Left lung (tissue), 10 donors: ENCODE results near the gene NCBP2L. TPM values are rescaled to one million over a fixed set of nuclear protein-coding genes. Genes with fewer than 3 reads are reported as not detected.

Source experiments
- ATAC-seq: fragments of 200-7000 bp; cut with Tn5 transposase; one replicate; pipeline ENCODE4 v1.9.1; 2020; ENCODE audit warnings: moderate library complexity
- DNase-seq, 4 donors: peaks; one replicate each; pipeline ENCODE4 v3.0.0-alpha.2; 2013 to 2020
- H3K27ac ChIP-seq, 2 donors: fragments of 200-600 bp; sonication (generic) in 1 of 2; one replicate each; pipeline versions ENCODE4 v1.5.0 to v1.8.0; 2020 to 2021
- H3K27me3 ChIP-seq, 2 donors: fragments of 200-600 bp; sonication (generic) in 1 of 2; one replicate each; pipeline versions ENCODE4 v1.5.0 to v1.8.0; 2020 to 2021
- H3K36me3 ChIP-seq, 2 donors: fragments of 200-600 bp; sonication (generic) in 1 of 2; one replicate each; pipeline versions ENCODE4 v1.5.0 to v1.8.0; 2020 to 2021
- H3K4me1 ChIP-seq, 2 donors: fragments of 200-600 bp; one replicate each; pipeline ENCODE4 v1.8.0; 2021
- H3K4me3 ChIP-seq, 2 donors: fragments of 200-600 bp; sonication (generic) in 1 of 2; one replicate each; pipeline versions ENCODE4 v1.5.0 to v1.8.0; 2020 to 2021; ENCODE audit warnings: mild to moderate bottlenecking in 1 of 2
- H3K9me3 ChIP-seq, 2 donors: fragments of 200-600 bp; sonication (generic) in 1 of 2; one replicate each; pipeline versions ENCODE4 v1.5.0 to v1.8.0; 2020 to 2021
- CTCF ChIP-seq, 2 donors: fragments of 200-600 bp; sonication (generic) in 1 of 2; IDR thresholded peaks; one replicate each; pipeline versions ENCODE4 v1.5.0 to v1.8.0; 2021; ENCODE audit warnings: antibody characterized with exemption in 2 of 2
- intact Hi-C, 2 donors: fragments of 100-400 bp; cut with DNase I; formaldehyde crosslinking; loops; one replicate each; pipeline versions ENCODE4 v1.11.2 to v1.14.2; 2022
- polyA plus RNA-seq, 6 donors: library from polyadenylated mRNA; unstranded; fragments of 120-200 nt; gene quantifications; one replicate each; pipeline ENCODE4 v1.2.1, GENCODE V29; 2013; ENCODE audit not compliant: insufficient read length in 6 of 6
- total RNA-seq, 2 donors: library from RNA; stranded (reverse); fragmentation: NEBNext Ultra II Directional; extraction: Animal tissue kit (Norgen Biotek cat#: 25700); gene quantifications; one replicate each; pipeline ENCODE4 v1.2.1, GENCODE V29; 2021
- donor health status: DM: no; HTN: yes; CAD: no.
- donor health status: DM: no; HTN: no; CAD: no.

Gene NCBP2L
- total and polyA plus RNA-seq, 8 donors, result 0.14 to 0.38 (median 0.20) TPM; not detected in 3

GRCh38 chrX:107823042-107823441 is 45.5 kb downstream of the NCBP2L start:
- no peak overlapping the region for H3K27ac ChIP-seq
- H3K27me3 ChIP-seq, result peaks cover 6 to 28% of the 10 kb centered on the region in 2 donors
- no peaks in the 10 kb centered on the region for H3K4me1 ChIP-seq
- no peaks in the 10 kb centered on the region for H3K36me3 ChIP-seq
- TF ChIP-seq CTCF (IDR thresholded peaks at IDR 0.05), result no peak
- peaks cover 0 to 8% of the 10 kb centered on the region in 2 donors for H3K9me3 ChIP-seq
- DNase-seq (no peak), ATAC-seq (no peak)
- no peak overlapping the region for H3K4me3 ChIP-seq
- intact Hi-C loops, result no loop called here

GRCh38 chrX:107823456-107823855 is 45.9 kb downstream of the NCBP2L start:
- peak in 1 of 4 donors; percentile 54 for DNase-seq
- ATAC-seq, result no peak
- Histone ChIP-seq H3K36me3 (no peaks in the 10 kb centered on the region), H3K4me3 (no peak overlapping the region), H3K27ac (peak overlapping the region in 1 of 2 donors; percentile 18), H3K4me1 (no peaks in the 10 kb centered on the region), H3K27me3 (peaks cover 6 to 28% of the 10 kb centered on the region in 2 donors), H3K9me3 (peaks cover 0 to 8% of the 10 kb centered on the region in 2 donors)
- no peak for TF ChIP-seq CTCF (IDR thresholded peaks at IDR 0.05)
- intact Hi-C loops, result no loop called here

- Histone ChIP-seq H3K27me3 (peaks cover 6 to 28% of the 10 kb centered on the region in 2 donors), H3K36me3 (no peaks in the 10 kb centered on the region), H3K9me3 (no peaks in the 10 kb centered on the region), H3K4me3 (peak within 1 kb of the TSS; percentile 28 to 45), H3K4me1 (no peaks in the 10 kb centered on the region), H3K27ac (peak within 1 kb of the TSS; percentile 84 to 93)
- no peak for TF ChIP-seq CTCF (IDR thresholded peaks at IDR 0.05)
- peak; percentile 77 for ATAC-seq
- peak in 3 of 4 donors; percentile 54 to 70 (median 67) for DNase-seq
- intact Hi-C loops, result no loop called here
Measured at GRCh38 chrX:107825698-107826237, 48.2 kb downstream of the NCBP2L start, which contains the start of gene MID2. MID2 (plus strand) TSS chrX:107825866; CDS start chrX:107826427, 561 bp downstream.

- Histone ChIP-seq H3K4me3 (peak overlapping the region; percentile 28 to 45), H3K4me1 (no peaks in the 10 kb centered on the region), H3K27me3 (peaks cover 6 to 28% of the 10 kb centered on the region in 2 donors), H3K36me3 (no peaks in the 10 kb centered on the region), H3K9me3 (no peaks in the 10 kb centered on the region), H3K27ac (peak overlapping the region; percentile 84 to 93)
- DNase-seq (peak in 3 of 4 donors; percentile 44 to 77 (median 56)), ATAC-seq (peak; percentile 68)
- no peak for TF ChIP-seq CTCF (IDR thresholded peaks at IDR 0.05)
- intact Hi-C loops, result no loop called here
Measured at GRCh38 chrX:107826238-107827029, 48.9 kb downstream of the NCBP2L start.
